ENCODE measurements around the gene GUCA2B.

Gene GUCA2B

DNA sequence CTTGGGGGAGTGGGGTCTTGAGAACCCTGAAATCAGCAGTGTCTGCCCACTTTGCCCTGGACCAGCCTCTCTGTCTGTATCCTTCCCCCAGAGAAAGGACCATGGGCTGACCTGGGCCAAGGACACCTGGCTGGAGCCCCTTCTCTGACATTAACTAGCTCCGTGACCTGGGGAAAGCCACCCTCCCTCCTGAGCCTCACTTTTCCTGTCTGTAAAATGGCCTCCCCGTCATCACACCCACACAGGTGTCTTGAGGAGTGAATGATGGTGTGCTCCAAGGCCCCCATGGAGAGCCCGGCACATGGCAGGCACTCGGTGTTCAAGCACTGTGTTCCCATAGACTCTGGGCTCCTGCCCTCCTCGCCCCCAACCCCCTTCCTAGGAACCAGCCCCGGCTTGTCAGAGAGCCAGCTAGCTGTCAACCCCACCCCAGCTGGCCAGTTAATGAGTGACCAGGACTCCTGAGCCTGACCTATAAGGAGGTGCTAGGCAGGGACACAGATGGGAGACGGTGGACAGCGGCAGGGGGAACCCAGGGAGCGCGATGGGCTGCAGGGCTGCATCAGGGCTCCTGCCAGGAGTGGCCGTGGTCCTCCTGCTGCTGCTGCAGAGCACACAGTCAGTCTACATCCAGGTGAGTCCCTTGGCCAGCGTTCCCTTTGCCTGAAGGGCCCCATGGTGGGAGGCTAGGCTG, at the start of gene GUCA2B:
Gene GUCA2B (plus strand): TSS at position 504 of the 694 bp plus-strand sequence. CDS start 41 bp downstream, at position 545.
- DNase-seq (ENCODE audit: low spot score): no peak

DNA sequence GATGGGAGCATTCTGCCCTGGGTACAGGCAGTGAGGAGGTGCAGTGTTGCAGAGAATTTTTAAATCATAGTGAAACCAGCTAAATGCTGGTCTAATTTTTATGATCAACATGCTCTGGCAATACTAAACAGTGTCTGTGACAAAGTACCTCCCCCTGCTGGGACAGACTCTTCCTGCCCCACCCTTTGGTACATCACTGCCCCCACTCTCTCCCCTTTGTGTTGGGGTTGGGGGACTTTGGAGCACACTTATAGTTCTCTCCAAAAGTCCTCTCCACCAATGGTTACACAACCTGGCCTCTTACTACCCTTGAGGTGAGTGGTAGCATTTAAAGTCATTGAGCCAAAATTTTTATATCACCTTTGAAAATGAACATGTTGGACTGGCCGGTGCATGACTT, 48.2 kb upstream of the GUCA2B start:
- no peak for DNase-seq (ENCODE audit: low spot score)

DNA sequence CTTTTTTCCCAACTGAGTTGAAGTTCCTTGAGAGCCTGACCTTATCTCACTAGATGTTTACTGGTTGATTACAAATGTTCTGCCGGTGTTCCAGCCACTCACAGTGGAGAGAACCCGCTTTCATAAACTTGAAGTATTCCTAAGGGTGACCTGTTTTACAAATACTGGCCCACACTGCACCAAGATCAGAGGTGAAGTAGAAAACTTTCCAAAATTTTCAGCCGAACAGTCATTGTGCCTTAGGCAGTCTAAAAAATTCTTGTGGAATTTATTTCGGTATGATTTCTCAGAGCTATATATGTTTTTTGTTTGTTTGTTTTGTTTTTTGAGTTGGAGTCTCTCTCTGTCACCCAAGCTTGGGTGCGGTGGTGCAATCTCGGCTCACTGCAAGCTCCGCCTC, 44.9 kb upstream of the GUCA2B start:
- no peak for DNase-seq (ENCODE audit: low spot score)

DNA sequence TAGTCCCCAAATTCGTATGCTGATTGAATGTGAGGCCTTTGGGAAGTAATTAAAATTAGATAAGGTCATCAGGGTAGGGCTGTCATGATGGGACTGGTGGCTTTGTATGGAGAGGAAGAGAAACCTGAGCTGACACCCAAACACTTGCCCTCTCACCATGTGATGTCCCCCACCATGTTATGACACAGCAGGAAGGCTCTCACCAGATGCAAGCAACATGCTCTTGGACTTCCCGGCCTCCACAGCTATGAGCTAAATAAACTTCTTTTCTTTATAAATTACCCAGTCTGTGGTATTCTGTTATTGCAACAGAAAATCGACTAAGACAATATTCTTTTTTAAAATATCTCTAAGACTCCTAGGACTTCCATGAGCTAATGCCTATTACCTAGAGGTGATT, 43.6 kb upstream of the GUCA2B start:
- DNase-seq (ENCODE audit: low spot score): no peak

- DNase-seq (ENCODE audit: low spot score): no peak
Observed at GRCh38 chr1:42114229-42114628, 39.0 kb upstream of the GUCA2B start.

DNA sequence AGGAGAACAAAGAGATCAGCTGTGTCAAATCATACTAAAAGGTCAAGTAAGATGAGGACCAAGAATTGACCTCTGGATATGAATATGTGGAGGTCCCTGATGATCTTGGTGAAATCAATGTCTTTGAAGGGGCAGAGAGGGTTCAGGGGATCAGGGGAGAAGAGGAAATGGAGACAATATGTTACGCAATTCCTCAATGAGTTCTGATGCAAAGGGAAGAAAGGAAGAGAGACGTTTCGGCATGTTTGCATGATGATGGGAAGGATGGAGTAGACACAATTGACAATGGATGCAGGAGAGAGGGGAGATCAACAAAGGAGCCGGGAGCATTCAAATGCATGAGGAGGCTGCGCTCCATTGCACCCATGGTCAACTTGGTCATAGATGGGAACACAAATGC, 36.0 kb upstream of the GUCA2B start:
- DNase-seq (ENCODE audit: low spot score): no peak

GRCh38 chr1:42118125-42118524, 35.1 kb upstream of the GUCA2B start:
- DNase-seq (ENCODE audit: low spot score): no peak

DNA sequence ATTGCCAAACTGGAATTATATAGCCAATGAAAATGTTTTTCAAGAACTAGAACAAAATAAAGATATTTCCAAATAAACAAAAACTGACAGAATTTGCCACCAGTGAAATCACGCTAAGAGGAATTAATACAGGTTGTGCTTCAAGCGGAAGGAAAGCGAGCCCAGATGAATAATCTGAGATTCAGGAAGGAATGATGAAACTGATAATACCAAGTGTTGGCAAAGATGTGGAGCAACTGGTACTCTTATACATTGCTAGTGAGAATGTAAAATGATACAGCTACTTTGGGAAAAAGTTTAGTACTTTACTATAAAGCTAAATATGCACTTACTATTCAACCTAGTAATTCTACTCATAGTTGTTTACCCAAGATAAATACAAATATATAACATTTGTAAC, 30.8 kb upstream of the GUCA2B start:
- DNase-seq (ENCODE audit: low spot score): no peak

DNA sequence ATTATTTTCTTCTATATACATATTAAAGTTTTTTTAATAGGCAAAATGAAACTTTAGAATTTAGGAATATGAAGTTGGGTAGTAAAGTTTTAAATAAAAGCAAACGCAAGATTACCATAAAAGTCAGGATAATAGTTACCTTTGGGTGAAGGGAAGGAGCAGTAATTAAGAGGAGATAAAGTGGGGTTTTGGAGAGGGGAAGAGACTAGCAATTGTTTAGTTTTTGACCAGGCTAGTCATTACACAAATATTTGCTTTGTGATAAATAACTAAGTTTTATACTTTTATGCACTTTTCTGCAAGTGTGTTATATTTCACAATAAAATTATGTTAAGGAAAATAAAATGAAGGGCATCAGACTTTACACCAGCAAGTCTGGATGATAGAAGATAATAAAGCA, 27.7 kb upstream of the GUCA2B start:
- no peak for DNase-seq (ENCODE audit: low spot score)

GRCh38 chr1:42127767-42128166, 25.4 kb upstream of the GUCA2B start:
- DNase-seq (ENCODE audit: low spot score): no peak

DNA sequence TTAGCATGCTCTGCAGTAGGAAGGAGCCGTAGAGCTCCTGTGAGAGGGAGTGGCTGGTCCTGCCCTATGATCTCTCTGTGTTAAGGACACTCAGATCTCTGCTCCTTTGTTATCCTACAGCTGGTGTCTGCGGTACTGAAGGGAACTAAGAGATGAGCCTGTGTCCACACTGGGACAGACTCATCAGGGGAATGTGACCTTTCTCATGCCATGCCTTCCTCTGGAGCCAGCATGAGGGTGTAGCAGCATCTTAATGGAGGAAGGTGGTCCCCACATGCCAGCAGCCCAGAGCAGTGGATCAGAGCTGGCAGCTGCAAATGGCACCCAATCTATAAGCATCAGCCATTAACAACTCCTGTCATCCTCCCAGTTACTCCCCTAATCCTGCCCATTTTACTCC, 24.7 kb upstream of the GUCA2B start:
- no peak for DNase-seq (ENCODE audit: low spot score)

DNA sequence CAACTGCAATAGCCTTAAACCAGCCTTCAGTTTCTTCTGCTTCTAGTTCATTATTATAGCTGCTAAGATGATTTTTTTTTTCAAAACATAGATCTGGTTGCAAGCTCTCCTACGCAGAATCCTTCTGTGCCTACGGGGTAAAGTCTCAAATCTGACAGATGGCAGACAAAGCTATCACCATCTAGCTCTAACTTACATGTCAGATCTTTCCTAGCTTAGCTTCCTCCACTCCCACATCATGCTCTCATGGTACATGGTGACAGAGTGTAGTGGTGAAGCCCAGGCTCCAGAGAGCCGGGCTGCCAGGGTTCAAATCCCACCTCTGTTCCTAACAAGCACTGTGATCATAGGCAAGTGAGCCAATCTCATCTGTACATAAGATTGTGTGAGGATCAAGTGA, 24.2 kb upstream of the GUCA2B start:
- no peak for DNase-seq (ENCODE audit: low spot score)

DNA sequence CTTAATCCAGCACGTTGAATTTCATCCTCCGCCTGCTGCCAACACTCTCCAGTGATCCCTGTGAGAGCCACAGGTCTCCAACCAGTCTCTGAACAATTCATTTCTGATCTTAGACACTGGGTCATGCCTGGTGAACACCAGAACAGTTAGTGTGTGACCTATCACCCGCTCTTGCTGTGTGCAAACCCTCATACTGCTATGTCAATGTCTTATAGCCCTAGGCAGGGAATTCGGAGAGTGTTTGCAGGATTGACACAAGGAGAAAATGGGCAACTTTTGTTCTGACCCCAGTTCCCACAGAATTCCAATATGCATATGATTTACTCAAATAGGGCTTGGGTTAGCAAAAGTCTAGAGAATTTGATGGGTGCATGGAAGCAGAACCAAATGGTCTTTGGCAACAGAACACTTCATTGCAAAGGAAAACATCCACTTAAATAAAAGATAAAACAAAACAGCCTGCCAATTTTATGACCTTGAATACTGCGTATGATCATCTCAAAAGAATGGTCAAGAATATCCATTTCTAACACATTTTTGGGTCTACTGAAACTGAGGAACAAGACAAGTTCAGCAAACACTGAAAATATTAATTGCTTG, 23.0 kb upstream of the GUCA2B start:
- no peak for DNase-seq (ENCODE audit: low spot score)

- DNase-seq (ENCODE audit: low spot score): no peak
Observed at GRCh38 chr1:42133390-42133789, 19.8 kb upstream of the GUCA2B start.

DNA sequence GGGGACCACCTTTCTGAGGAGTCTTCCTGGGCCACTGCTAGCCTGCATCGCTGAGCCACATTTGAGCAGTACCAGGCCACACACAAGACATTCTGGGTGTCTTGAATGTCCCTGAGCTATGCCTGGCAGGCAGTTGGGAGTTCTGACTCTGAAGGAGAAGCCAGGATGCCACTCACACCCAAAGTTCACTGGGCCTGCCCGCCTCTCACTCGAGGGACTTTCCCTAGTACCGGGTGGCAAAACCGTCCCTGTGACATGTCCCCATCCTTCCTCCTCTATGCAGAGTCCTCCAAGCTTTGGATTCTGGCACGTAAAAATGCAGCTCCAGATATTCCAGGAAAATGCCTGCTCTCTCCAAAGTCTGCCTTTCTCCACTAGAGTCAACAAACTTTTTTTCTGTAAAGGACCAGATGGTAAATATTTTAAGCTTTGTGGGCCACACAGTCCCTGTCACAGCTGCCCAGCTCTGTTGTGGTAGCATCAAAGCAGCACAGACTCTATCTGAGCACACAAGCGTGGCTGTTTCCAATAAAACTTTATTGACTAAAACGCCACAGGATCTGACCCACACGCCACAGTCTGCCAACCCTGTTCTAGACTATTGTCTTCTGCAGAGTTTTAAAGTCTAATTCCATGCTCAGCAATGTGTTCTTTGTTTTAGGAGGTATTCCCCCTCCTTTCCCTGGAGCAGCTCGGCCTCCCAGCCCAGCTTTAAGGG, 19.2 kb upstream of the GUCA2B start:
- DNase-seq (ENCODE audit: low spot score): no peak

DNA sequence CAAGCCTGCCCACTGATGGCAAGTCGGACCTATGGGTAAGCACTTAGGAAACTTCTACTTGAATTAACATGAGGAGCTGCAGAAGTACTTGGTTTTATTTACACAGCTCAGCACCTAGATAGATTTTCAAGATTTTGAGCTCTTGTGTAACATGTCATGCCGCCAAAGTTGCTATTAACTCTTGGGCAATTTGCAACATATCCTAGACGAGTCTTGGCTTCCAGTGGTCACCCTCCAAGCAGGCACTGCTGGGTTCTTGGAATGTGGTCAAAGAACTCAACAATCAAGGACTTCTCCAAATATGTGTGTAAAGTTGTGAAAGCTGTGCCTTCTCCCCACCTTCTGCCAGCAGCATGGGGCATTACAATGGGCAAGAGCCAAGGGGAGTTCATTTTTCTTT, 17.8 kb upstream of the GUCA2B start:
- DNase-seq (ENCODE audit: low spot score): no peak

DNA sequence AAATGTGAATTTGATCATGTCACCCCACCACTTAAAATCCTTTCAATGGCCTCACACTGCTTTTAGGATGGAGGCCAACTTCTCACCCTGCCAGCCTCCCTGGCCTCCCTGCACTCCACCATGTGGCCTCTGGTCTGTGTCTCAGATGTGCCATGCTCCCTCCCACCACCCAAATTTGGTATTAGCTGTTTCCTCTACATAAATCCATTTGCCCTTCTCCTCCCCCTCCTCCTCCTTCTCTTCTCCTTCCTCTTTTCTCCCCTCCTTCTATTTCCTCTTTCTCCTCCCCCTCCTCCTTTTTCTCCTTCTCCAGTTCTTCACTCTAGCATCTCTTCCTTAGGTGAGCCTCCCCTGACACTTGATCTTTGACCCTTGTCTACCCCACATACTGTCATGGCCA, 16.7 kb upstream of the GUCA2B start:
- DNase-seq (ENCODE audit: low spot score): no peak

GRCh38 chr1:42137766-42138165, 15.4 kb upstream of the GUCA2B start:
- no peak for DNase-seq (ENCODE audit: low spot score)

GRCh38 chr1:42138586-42138985, 14.6 kb upstream of the GUCA2B start:
- no peak for DNase-seq (ENCODE audit: low spot score)

GRCh38 chr1:42139444-42139843, 13.8 kb upstream of the GUCA2B start:
- DNase-seq (ENCODE audit: low spot score): no peak

GRCh38 chr1:42140191-42140590, 13.0 kb upstream of the GUCA2B start:
- DNase-seq (ENCODE audit: low spot score): no peak

DNA sequence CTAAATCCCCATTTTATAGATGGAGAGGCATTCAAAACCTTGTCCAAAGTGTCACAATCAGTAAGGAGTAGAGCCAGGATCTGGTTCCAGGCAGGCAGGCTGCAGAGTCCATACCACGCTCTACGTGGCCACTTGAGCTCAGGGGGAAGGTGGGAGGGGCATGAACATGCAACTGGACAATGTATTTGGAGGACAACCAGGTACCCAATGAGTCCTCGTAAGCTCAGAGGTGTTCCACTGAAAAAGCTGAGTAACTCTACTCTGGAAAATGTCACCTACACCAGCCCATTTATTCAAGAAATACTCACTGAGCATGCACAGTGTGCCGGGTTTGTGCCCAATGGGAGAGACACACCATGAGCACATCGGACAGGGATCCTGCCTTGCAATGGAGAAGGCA, 11.2 kb upstream of the GUCA2B start:
- DNase-seq (ENCODE audit: low spot score): no peak

GRCh38 chr1:42142894-42143675, 10.1 kb upstream of the GUCA2B start:
- DNase-seq (ENCODE audit: low spot score): no peak

Data from HuH-7.5 (cell line).